HG02610 (cell line): ENCODE results near the gene MAP4K3.

ENCODE experiments used
- ATAC-seq: cut with Tn5 transposase; IDR thresholded peaks from one replicate; pipeline ENCODE4 v1.9.1; 2021; ENCODE audit warnings: mild to moderate bottlenecking, moderate library complexity; ENCODE audit not compliant: unreplicated experiment

MAP4K3 gene

DNA sequence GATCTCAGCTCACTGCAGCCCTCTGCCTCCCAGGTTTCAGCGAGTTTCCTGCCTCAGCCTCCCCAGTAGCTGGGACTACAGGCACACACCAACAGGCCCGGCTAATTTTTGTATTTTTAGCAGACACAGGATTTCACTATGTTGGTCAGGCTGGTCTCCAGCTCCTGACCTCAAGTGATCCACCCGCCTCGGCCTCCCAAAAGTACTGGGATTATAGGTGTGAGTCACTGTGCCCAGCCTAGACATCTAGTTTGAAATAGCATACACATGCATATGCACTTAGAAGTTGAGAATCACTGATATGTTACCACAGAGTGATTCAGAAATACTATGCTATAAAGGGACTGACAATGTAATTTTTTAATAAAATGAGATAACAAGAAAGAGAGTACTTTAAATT lies 123.5 kb downstream of the MAP4K3 start:
- no peak for ATAC-seq

DNA sequence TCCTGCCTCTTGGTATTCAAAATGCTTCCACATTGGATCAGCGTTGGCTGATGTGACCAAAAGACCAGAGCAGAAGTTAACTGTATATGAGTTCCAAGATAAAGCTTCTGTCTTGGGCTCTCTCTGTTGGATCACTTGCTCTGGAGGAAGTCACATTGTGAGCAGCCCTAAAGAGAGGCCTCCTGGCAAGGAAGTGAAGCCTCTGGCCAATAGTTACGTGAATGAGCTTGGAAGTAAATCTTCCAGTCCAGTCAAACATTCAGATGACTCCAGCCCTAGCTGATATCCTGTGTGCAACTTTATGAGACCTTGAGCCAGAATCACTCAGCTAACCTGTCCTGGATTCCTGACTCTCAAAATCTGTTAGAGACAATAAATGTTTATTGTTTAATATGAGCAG lies 125.6 kb downstream of the MAP4K3 start:
- no peak for ATAC-seq

DNA sequence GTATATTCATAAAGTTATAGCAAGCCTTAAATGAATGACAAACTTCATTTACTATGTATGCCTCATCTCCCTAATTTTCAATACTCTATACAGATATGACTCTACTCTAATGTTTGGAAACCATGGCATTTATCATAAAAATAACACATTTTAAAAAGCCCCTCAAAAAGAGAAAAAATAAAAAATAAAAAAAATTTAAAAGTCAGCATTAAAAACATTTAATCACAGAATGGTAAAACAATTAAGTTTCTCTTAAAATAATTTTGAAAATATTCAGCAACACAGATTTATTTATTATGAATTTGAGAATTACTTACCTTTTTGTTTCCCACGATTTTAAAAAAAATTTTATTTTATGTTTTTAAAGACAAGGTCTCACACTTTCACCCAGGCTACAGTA lies 128.3 kb downstream of the MAP4K3 start:
- no peak for ATAC-seq

DNA sequence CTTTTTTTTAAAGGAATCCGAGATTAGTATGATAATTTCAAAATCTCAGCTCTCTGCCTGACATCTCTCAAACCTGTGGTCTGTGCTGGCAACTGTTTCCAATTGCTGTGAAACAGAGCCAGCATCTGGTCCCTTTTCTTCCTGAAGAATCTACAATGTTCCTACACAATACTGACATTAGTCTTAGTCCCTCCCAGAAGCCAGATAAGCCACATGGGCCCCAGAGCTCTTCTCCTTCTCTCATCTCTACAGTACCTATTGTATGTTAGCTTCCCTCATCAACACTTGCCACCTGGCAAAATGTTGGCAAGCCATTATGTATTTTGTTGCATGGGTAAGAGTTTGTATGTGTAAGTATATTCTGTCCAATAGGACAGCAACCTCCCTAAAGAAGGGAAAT lies 130.5 kb downstream of the MAP4K3 start:
- ATAC-seq = no peak

DNA sequence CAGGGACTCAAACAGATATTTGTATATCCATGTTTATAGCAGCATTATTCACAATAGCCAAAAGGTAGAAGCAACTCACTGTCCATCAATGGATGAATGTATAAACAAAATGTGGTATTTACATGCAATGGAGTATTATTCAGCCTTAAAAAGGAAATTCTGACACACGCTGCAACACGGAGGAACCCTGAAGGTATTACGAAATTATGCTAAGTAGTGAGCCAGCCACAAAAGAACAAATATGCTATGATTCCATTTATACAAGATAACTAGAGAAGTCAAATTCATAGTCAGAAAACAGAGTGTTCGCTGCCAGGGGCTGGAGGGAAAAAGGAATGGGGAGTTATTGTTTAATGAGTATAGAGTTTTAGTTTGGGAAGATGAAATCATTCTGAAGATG lies 132.4 kb downstream of the MAP4K3 start:
- no peak for ATAC-seq

DNA sequence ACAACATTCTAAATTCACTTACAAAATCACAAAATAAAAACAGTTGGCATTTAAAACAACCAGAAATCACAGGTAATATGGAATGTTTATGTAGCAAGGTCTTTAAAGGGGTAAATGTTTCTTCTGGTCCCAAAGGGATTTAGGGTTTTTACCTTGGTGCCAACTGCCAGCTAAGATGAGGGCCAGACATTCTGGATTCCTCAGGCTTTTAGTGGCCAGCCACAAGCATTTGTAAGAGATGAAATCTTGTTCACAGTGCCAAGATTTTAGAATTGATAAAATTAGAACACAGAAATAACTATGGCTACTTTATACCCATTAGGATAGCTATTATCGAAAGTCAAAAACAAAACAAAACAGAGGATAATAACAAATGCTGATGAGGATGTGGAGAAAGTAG lies 132.9 kb downstream of the MAP4K3 start:
- ATAC-seq = no peak

DNA sequence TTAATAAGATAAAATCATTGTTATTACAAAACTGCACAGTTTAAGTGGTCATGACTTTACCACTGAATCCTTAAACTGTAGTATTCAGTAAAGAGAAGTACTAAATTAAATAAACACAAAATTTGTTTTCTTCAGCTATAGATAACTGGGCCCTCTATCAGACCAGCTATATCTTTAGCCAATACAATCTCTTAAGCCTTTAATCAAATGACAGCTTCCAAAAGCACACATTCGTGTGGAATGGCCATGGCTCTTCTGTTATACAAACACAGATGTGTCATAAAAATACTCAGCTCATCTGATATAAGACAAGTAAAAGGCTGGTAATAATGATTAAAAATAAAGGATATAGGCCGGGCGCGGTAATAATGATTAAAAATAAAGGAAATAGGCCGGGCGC lies 135.7 kb downstream of the MAP4K3 start:
- no peak for ATAC-seq

DNA sequence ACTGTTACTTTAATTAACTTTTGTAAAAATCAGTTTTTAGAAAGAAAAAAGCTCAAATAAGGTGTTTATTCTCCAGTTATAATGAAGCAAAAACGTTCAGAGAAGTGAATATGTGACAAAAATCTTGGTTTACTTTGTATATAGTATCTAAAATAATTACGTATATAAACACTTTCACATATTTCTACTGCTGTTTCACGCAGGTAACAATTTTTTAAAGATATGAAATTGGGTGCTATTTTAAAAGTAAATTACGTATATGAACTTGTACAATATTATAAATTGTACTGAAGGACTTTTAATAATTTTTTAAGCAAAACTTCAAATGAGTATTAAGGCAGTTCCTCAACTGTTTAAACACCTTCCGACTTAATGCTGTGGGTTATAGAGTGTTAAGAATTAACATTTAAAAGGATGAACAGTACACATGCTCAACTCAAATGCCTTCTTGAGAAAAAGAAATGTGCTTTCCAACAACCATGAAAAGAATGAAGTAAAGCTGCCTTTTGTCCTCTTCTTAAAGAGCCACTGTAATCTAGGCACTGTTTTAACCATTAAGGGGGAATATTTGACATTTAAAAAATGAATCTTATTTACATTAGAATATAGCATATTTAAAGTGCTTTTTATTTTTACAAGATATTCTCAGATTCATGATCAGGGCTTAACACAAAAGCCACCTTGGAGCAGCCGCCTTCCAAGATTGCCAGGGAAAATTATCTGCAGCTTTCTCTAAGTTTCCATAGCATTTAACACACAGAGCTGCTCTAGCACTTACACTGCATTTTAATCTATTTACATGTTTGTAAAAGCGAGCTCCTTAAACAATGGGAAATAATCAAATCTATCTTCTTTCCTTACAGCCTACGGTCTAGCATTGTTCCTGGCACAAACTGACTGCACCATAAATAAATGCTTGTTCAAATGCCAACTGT lies 136.8 kb downstream of the MAP4K3 start:
- ATAC-seq = no peak

DNA sequence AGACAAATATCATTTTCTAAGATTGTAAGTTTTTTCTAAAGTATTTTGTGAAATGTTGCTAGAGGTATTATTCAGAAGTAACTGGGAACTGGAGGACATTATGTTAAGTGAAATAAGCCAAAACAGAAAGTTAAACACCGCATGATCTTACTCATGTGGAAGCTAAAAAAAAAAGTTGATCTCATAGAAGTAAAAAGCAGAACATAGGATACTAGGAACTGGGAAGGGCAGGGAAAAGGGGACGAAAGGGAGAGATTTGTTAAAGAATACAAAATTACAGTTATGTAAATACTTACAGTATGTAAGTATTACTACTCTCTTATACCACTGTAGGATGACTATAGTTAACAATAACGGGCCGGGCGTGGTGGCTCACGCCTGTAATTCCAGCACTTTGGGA lies 146.7 kb downstream of the MAP4K3 start:
- no peak for ATAC-seq

DNA sequence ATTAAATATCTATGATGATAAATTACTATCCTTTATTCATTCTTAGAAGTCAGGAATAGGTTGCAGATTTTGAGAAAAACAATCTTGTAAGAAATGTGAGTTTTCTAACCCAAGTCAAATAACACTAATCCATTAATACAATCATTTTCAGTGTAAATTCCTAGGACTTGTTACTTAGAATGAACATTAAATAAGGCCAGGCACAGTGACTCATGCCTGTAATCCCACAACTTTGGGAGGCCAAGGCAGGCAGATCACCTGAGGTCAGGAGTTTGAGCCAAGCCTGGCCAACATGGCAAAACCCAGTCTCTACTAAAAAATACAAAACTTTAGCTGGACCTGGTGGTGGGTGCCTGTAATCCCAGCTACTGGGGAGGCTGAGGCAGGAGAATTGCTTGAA lies 147.5 kb downstream of the MAP4K3 start:
- ATAC-seq = no peak

DNA sequence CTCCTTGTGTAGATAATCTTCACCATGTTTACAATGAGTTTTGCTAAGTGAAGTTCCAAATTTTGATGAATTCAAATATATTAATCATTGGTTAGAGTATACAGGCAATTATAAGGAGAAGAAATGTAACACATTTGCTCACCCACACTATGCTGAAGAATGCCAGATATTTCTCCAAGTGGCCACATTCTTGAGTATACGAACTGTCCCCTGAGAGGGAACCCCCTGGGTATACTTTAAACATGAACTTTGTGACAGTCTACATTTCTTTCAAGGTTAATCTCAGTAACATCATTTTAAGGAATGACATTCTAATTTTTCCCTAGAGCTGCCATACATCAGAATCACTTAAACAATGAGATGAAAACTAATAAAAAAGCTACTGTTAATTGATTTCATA lies 153.5 kb downstream of the MAP4K3 start:
- no peak for ATAC-seq

DNA sequence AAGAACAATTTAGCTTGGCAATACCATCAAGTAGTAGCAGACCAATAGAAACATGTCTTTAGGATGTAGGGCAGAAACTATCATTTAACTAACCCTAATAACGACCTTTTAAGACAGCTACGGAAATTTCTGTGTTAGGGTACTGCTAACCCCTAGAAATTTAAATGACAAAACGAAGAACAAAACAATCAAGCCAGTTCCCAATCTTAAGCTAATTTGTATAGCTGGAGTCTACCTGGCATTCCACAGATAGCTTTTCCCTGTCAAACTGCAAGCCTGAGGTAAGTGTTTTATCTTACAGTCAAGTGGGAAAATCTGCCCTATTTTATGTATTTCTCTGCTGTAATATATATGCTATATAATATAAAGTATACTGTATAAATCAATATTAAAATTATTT lies 155.7 kb downstream of the MAP4K3 start:
- no peak for ATAC-seq

DNA sequence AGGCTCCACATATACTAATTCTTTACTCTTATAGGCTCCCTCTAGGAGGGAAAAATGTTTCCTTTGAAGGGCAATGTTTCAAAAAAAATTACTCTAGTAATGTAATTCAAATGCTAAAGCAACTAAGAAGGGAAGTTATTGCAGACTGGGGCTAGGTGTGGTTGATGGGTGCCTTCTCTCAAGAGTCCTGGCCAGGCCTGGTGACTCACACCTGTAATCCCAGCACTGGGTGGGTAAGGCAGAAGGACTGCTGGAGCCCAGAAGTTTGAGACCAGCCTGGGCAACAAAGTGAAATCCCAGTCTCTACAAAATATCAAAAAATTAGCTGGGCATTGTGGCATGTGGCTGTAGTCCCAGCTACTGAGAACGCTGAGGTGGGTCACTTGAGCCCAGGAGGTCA lies 162.1 kb downstream of the MAP4K3 start:
- no peak for ATAC-seq

DNA sequence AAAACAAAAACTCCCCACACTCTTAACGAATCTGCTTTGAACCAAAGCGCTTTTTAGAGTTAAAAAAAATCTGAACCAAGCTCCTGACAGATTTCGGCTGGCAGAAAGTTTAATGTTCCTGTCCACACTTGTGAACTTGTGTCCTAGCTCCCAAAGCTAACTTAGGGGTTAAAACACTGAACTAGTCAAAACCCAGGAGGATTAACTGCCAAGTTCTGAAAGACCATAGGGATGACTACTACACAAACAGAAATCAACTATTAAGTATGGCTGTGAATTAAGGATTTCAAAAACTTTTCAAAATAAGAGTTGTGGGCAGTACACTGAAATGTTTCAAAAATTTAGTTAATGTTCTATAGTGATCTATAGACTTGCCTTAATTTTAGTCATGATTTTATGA lies 167.1 kb downstream of the MAP4K3 start:
- ATAC-seq = no peak

DNA sequence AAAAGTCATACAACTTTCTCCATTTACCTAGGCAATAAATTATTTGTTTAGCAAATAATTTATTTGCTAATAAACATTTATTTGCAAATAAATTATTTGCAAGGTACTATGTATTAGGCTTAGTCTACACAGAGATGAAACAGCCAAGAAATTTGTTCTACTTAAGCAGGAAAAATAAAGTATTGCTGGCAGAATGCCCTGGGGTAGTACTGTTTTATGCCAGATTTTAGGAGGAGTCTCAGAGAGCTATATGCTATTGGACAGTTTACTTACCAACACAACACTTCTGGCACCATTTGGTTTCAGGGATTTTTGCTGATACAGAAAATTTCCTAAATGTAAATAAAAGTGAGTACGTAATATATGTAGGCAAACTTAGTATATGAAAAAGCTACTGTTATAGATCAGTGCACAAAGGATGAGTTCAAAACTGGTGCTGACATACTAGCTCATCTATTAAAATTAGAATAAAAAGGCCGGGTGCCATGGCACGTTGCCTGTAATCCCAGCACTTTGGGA lies 170.1 kb downstream of the MAP4K3 start:
- no peak for ATAC-seq

DNA sequence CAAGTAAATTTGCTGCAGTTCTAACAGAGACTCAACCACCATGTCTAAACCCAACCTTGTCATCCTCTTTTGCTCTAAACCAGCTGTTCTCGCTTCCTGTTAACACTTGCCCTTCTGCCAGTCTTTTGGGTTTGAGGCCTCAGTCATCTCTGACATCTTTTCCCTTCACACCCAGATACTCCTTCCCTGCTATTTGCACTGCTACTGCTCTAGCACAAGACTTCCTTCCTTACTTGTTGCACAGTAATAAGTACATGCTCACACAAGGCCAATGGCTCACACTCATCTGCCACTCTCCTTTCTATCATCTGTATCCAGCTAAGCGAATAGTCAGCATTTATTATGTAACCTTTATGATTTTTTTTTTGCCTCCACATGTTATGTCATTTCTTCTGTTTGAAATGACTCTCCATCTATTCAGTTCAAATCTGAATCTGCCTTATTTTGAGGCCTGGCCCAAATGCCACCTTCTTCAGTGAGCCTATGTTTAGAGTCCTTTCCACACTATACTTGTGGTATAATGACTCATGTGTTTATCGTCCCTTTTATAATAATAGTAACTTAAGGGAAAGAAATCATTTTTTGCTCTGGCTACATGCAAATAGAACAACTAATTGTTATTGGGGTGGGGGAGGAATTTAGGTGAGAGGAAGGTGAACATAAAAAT lies 170.8 kb downstream of the MAP4K3 start:
- peak; percentile 81 for ATAC-seq

DNA sequence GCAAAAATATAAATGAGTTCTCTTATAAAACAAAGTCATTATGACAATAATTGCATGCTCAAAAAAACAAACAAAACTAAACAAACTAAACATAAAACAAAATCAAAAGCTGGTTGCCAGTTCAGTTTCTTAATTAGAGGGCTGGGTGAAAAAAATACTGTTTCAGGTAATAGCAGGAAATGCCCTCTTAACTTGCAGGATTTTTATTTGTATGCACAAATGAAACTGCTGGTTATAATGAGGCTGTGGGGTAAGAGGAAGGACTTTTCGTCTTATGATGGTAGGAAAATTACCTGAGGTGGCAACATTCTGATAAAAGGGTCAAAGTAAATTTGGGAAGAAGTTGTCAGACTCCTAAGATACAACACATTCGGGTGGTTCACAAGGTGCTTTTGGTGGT lies 171.8 kb downstream of the MAP4K3 start:
- no peak for ATAC-seq

DNA sequence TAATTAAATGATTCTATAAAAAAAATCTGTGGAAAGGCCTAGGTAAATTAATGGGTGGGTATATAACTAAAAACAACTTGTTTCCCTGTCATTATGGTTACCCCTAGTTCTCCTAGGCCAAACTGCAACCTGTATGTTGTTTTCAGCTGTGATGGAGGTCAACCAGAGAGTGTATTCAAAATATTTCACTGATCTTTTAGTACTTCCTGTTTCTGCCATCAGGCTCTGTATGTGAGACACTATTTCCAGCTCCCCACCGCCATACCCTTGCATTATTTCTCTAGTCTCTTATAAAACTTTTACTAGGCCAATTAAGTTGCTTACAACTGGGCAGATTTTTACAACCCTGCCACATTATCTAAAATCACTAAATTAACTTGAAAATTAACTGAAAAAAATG lies 172.4 kb downstream of the MAP4K3 start:
- peak; percentile 58 for ATAC-seq

DNA sequence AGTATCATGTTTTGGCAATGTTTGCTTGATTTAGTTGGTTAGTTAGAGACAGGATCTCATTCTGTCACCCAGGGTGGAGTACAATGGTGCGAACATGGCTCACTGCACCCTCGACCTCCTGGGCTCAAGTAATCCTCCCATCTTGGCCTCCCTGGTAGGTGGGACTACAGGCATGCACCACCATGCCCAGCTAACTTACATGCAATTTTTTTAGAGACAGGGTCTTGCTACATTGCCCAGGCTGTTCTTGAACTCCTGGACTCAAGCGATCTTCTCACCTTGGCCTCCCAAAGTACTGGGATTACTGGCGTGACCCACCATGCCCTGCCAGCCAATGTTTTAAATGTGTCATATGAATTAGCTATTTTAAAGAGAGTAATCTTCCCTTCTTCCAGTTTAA lies 177.0 kb downstream of the MAP4K3 start:
- ATAC-seq = no peak

DNA sequence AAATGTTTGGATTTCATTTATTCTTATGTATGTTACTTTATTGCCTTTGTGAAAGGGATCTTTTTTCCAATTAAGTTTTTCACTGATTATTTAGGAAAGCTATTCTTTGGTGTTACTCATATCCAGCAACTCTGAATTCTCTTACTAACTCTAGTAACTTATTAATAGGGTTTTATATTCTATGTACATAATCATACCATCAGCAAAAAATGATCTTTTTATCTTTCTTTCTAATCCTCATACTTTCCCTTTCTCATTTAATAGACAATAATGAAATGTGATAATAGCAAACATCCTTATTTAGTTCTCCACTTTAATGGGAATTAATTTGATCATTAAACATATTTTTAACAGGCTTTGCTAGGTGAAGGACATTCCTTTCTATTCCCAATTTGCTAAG lies 181.0 kb downstream of the MAP4K3 start:
- no peak for ATAC-seq

DNA sequence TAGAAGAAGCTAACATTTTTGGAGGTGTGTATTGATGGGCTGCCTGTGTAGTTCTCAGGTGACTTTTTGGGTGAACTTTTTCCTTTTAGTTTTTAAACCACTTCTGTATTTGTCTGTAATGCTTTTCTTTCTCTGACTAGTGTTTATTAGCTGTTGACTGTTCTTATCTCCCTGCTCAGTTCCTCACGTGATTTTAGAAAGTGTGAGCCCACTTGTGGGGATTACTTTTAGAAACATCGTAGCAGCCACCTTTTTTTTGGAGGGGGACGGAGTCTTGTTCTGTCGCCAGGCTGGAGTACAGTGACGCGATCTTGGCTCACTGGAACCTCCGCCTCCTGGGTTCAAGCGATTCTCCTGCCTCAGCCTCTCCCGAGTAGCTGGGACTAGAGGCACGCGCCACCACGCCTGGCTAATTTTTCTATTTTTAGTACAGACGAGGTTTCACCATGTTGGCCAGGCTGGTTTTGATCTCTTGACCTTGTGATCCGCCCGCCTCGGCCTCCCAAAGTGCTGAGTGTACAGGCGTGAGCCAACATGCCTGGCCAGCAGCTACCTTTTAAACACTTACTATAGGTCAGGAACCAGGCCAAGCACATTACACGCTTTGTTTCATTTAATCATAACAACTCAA lies 184.1 kb downstream of the MAP4K3 start:
- no peak for ATAC-seq
